COR-L47 (cell line): ENCODE measurements around the gene VPS8.
"Not testable (repeated sequence)": the region's sequence is repeated elsewhere in the genome, so short reads cannot be mapped to it uniquely, and the experiment has no call there.

Experiments used
- DNase-seq: peaks from one replicate; lab custom pipeline; 2025; lab: John Stamatoyannopoulos, UW

VPS8 gene

DNA sequence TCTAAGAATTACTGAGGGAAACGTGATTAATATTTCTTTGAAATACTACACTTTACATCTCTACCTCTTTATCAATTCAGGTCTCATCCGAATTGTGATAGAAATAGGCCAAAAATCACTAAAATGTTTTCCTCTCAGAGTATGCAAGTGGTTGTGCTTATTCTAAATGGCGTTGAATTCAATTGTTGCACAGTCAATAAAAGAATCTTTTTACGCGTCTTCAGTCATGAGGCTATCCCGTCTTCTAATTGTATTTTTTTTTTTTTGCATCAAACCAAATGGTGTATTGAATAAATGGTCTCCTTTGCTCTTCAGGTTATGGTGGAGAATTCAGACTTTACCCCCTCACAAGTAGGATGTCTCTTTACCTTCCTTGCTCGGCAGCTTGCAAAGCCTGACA is 112.6 kb downstream of the VPS8 start:
- no peak for DNase-seq

DNA sequence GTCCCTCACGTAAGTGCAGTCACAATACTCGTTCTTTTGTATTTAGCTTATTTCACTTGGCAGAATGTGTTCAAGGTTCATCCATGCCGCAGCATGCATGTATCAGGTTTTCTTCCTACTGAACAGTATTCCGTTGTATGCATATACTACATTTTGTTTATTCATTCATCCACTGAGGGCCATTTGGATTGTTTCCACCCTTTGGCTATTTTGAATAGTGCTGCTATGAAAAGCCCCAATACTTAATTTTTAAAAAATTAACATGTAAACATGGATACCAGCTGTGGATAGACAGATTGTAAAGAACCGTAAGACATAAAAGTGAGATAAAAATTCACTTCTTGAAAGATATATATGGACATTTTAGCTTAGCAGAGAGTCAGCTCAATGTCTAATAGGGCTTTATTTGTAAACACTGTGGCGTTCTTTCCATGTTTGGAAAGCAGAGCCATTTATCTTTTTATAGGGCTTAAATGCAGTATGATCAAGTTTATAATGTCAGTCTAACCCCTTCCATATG is 115.9 kb downstream of the VPS8 start:
- DNase-seq, result no peak

DNA sequence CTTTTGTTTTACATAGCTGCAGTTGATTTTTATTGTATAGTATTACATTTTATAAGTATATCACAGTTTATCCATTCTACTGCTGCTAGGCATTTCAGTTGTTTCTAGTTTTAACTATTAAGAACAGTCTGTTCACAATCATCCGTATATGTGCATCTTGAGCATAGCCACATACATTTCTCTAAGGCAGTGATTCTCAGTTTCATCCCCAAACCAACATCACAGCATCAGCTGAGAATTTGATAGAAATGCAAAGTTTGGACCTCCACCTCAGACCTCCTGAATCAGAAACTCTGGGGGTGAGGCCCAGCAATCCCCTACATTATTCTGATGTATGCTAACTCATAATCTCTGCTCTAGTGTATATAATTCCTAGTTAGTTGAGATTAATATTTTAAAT is 120.8 kb downstream of the VPS8 start:
- DNase-seq, result no peak

DNA sequence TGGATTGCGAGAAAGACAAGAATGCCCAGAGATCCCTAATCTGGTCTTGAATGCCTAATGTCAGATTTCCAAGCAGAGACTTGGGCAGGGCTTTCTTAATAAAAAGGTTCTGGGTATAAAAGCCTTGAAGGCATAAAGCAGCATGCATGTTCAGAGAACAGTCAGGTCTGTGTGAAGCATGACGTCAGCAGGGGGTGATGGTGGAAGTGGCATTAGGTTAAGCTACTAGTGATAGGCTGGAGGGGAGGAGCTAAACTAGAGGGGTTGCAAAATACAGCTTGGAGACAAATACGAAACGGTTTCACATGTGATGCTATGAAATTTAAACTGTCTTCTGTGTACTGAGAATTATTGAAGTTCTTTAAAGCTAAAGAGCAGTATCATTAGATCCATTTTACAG is 125.6 kb downstream of the VPS8 start:
- DNase-seq, result no peak

DNA sequence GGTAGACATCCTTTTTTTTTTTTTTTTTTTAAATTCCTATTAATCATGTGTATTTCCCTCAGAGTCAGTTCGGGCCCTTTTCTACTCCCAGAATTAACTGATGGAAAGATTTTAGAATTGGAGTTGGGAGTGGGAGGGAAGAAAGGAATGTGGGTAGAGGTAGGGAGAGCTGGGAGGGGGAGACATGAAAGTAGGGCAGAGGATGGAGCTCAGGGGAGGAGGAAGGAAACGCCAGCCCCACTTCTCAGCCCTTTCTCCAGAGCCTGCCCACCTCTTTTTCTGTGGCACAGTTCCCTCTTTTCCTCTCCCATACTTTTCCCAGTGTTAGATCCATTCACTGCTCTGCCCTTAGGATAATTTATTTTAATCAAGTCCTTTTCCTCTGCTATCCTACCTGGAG is 129.4 kb downstream of the VPS8 start:
- no peak for DNase-seq

DNA sequence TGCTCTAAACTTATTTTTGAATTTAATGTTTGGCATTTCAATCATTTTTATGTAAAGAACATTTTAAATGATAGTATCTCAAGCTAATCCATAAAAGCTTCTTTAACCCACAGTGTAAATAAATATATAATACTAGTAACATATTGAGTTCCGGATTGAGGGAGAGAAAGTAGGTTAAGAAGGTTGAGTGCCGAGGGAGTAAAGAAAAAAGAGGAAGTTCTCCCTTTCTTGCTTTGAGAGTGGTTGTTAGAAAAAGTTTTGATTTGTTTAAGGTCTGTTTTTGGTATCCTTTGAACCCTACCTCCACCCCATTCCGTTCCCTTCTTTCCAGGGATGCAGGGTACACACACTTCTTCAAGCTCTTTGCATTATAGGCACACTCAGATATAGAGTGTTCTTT is 130.8 kb downstream of the VPS8 start:
- DNase-seq, result no peak

DNA sequence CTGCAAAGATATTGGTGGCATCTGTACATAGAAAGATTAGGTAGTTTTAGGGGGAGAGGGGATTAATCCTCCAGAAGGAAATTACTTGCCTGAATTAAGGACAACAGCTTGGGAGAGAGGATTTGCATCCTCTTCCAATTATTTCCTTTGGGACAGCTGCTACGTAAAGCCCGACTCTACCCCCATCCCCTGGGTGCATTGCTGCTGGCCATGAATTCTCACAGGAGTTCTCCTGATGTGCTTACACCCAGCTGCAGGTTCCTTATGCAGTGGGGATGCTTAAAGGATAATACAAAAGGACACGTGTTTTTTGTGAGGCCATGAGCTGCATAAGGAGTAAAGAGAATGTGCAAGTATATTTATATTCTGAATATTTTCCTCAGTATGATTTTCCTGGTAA is 132.3 kb downstream of the VPS8 start:
- DNase-seq, result no peak

DNA sequence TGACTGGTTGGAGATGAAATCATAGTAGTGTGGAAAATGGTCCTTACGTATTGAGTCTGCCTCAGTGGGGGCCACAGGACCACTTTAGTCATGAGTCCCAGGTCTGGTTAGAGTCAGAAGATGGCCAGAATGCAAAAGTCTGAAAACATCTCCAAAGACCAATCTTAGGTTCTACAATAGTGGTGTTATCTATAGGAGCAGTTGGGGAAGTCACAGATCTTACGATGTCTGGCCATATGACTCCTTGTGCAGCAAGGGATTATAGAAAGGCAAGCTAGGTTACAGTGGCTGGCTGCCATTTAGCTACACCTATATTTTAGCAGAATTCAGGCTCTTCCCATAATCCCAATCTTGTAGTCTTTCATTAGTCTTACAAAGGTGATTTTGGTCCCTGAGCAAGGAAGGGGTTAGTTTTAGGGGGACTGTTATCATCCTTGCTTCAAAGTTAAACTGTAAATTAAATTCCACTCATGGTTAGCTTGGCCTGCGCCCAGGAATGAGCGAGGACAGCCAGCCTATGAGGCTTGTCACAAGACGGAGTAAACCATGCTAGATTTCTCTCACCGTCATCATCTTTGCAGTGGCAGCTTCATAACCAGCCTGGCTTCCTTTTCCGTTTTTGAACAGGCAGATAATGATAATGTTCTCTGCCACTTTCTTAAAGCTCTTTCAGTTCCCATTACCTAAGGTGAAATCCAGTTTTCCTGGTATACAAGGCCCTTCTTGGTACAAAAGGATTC is 134.1 kb downstream of the VPS8 start:
- no peak for DNase-seq

DNA sequence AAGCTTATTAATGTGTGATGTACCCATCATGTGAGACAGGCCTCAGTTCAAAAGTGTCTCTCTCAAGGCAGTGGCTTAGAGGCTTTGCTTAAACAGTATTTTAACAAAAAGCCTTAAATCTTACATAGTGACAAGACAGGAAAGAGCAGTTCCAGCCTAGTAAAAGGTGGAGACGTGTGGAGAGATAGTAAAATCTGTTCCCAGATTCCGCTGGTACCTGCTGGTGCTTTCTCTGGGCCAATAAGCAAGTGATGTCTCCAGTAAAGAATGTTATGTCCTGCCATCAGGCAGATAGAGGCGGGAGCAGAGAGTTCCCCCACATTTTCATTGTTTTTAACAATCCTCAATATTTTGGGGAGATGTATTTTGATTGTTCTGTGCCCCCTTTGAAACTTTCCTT is 135.0 kb downstream of the VPS8 start:
- no peak for DNase-seq

DNA sequence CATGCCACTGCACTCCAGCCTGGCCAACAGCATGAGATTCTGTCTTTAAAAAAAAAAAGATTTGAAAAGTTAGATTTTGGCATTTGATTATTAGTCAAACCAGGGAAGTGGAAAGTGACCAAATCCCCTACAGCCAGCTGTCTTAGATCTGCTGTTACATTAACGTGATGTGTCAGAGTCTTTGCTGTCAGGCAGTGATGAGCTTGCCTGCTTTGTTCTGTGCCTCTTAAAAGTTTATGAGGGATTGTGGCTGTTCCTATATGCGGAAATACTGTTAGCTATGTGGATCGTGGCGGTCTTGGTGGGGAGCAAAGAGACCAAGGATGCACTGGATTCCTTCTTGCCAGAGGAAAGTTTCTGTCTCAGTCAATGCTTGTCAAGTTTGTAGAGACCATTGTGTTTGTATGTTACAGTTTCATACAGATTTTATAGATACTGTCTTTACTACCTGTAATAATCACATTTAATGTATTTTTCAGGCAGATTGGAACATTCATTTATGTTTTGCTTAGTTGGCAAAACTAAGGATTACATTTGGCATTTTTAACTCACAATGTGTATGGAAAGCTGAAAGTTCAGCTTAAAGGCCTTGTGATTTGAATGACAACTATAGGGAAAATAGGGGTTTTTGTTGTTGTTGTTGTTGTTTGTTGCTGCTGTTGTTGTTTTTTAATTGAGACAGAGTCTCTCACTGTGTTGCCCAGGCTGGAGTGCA is 137.4 kb downstream of the VPS8 start:
- DNase-seq, result no peak

DNA sequence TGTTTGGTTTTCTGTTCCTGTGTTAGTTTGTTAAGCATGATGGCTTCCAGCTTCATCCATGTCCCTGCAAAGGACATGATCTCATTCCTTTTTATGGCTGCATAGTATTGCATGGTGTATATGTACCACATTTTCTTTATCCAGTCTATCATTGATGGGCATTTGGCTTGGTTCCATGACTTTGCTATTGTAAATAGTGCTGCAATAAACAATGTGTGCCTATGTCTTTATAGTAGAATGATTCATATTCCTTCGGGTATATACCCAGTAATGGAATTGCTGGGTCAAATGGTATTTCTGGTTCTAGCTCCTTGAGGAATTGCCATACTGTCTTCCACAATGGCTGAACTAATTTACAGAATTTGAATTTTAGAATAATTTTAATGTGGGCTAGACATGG is 138.8 kb downstream of the VPS8 start:
- DNase-seq, result not testable (repeated sequence)

DNA sequence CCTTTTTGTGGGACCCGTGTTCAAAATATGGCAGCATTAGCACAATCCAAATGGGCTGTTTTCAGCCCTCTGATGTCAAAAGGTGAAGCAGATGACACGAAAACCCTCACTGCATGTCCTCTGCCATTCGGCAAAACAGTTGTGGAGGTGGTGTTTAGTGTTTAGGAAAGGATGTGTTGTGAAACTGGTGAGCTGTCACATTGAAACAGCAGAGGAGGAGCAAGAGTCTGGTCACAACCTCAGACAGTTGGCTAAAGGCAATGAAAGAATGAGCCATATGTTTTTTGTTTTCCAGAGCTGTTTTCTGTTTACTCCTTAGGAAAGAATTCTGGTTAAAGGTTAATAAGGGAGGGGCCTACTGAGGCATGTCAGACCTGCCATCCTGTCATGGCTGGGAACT is 140.7 kb downstream of the VPS8 start:
- no peak for DNase-seq

DNA sequence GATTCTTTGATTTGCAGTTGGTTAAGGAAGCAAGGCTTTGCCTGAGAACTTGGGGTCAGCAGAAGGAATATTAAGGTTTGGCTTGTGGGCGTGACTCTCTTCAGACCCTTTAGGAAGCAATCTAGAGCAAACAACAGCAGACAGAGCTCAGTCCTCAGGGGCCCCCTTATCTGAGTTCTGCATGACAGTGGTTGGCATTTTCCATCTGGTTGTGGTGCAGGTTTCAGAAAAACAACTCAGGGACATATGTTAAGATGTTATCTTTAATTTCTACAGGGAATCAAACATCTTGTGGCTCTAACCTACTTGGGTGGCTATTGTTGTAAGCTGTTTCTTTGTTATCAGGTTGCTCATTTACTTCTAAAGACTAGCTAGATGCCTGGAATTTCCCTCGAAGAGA is 141.4 kb downstream of the VPS8 start:
- no peak for DNase-seq

DNA sequence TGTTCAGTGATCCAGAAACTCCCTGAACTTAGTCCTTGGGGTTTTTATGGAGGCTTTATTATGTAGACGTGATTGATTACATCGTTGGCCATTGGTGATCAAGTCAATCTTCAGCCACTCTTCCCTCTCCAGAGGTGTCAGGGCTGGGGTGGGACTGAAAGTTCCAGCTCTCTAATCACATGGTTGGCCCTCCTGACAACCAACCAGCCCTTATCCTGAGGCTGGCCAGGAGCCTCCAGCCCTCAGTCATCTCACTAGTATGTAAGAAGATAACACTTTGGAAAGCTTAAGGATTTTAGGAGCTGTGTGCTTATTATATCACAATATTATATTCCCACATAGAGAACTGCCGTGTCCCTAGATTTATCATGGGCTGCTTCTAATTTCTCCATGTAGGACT is 142.3 kb downstream of the VPS8 start:
- no peak for DNase-seq

DNA sequence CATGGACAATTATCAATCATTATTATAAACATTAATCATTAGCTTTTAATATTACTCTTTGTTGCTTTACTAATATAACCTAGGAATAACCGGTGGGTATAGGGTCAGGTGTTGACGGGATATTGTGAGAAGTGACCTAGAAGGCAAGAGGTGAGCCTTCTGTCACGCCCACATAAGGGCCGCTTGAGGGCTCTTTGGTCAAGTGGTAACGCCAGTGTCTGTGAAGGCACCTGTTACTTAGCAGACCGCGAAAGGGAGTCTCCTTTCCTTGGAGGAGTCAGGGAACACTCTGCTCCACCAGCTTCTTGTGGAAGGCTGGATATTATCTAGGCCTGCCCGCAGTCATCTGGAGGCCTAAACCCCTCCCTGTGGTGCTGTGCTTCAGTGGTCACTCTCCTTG is 142.9 kb downstream of the VPS8 start:
- DNase-seq, result not testable (repeated sequence)

DNA sequence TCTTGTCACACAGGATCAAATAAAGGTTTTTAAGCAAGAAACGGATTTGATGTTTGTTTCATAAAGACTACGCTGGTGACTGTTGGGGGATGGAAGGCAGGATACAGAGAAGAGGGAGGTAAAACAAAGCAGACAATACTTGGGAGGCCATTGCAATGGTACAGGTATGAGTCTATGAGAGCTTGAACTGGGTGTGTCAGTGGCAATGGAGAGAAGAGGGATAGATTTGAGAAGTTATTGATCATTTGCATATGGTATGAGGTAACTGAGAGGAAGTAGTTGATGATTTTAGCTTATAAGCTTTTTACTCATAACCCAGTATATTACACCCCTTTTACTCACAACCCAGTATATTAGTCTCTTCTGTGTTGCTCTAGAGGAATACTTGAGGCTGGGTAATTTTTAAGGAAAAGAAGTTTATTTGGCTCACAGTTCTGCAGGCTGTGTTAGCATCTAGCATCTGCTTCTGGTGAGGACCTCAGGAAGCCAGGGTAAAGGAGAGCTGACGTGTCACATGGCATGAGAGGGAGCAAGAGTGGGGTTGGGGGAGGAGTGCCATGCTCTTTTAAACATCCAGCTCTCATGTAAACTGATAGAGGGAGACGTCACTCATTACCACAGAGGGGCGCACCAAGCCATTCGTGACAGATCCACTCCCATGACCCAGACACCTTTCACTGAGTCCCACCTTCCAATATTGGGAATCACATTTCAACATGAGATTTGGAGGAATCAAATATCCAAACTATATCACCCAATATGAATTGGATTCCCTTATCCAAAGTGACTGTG is 153.9 kb downstream of the VPS8 start:
- no peak for DNase-seq

DNA sequence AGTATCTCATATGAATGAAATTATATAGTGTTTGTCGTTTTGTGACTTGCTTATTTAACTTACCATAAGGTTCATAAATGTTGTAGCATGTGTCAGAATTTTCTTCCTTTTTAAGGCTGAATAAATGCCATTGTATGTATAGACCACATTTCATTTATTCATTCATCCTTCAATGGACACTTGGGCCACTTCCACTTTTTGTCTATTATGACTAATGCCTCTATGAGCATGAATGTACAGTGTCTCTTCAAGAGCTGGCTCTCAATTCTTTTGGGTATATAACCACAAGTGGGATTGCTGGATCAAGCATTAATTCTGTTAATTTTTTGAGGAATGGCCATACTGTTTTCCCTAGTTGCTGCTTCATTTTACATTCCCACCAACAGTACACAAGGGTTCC is 156.1 kb downstream of the VPS8 start:
- no peak for DNase-seq

DNA sequence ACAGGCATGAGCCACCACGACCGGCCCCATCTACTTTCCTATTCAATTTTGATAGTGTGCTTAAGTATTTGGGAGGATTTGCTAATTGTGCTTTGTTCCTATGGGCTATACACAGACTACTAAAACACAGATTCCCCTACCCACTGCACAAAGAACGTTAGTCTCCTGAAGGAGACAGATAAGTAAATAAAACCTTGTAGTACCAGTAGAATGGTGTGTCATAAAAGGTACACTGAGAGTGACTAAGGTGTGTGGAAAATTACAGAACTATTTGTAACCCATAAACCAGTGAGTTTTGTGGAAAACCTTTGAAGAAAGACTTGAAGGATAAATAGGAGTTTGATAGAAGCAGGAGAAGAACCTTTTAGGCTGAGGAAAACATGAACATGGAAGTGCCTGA is 158.2 kb downstream of the VPS8 start:
- no peak for DNase-seq

DNA sequence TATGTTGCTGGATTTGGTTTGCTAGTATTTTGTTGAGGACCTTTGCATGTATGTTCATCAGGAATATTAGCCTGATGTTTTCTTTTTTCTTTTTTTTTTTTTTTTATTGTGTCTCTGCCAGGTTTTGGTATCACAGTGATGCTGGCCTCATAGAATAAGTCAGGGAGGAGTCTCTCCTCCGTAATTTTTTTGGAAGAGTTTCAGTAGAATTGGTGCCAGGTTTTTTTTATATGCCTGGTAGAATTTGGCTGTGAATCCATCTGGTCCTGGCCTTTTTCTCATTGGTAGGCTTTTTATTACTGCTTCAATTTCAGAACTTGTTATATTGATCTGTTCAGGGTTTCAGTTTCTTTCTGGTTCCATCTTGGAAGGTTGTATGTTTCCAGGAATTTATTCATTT is 165.8 kb downstream of the VPS8 start:
- DNase-seq, result no peak

DNA sequence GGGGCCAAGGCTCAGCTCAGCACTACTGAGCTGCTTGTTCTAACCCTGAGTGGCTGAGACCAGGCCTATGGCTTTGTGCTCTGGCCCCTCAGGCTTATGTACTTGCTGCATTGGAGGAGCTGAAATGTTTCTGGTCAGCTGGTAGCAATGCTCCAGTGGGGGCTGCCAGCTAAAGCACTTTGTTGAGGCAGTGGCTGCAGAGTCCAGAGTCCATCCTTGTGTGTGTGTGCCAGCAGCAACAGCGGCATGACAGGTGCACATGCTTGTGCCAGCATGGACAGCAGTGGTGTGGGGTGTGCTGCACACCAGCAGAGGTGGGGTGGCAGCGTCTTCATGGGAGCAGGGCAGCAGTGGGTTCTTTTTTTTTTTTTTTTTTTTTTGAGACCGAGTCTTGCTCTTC is 169.1 kb downstream of the VPS8 start:
- DNase-seq, result no peak

DNA sequence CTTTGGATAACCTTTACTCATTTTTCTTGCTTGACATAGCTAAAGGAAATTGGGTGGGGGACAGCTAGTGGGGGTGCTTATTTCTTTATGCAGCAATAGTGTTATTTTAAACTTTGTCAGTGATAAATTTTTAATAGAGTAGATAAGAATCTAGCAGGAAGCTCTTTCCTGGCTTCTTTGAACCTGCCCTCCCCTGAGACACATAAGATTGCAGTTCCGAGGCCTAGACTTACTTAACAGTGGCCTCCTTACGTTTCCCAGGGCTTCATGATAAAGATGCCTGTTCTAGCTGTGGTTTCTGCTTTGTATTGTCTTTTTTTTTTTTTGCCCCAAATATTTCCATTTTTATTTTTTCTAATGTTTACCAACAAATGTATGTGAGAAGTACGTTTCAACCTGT is 170.1 kb downstream of the VPS8 start:
- no peak for DNase-seq

DNA sequence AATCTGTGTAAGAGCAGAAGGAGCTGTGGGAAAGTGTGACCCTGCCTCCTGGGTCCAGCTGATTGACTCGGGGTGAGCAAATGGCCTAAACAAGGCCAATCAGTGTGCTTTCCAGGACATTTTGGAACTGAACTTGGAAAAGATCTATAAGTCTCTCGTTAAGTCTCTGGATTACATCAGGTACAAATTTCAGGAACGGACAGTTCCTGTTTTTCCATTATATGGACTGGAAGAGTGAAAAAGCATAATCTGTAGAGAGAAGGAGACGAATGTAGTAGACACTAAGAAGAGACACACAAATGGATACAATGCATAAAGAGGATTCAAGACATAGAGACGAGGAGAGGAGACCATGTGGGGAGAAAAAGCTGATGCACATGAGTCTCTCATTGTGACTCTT is 173.6 kb downstream of the VPS8 start:
- no peak for DNase-seq

DNA sequence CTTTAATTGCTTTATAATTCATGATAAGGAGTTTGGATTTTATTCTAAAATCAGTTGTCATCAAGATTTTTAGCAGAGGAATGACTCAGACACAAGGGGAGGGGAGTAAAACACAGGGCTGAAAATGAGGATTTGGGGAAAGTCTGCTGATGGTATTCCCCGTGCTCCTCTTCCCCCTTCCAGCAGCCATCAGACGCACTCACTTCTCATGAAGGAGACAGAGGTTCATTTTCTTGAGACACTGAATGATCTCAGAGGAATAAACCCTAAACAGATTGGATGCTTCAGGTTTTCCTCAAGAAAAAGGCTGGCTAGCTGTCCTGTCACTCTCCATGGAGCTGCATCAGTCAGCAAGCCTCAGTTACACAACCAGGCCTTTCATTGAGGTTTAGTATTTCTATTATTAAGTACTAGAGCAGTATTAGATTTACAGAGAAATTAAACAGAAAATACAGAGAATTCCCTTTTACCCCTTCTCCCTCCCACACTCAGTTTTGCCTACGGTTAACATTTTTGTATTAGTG is 174.5 kb downstream of the VPS8 start:
- DNase-seq, result no peak
